Breast epithelium (tissue), 4 donors: Measurements from ENCODE around the gene ZCCHC14. TPM values are rescaled to one million over a fixed set of nuclear protein-coding genes. Genes with fewer than 3 reads are reported as not detected.
"Not testable (repeated sequence)": the region's sequence is repeated elsewhere in the genome, so short reads cannot be mapped to it uniquely, and the experiment has no call there.

ENCODE experiments used
- DNase-seq, 2 donors: peaks; one replicate each; pipeline ENCODE4 v3.0.0-alpha.2; 2019; ENCODE audit warnings: low spot score in 2 of 2
- H3K27ac ChIP-seq, 2 donors: fragments of 200-600 bp; sonication (generic) in 1 of 2; one replicate each; pipeline ENCODE4 v1.5.1; 2016 to 2019; ENCODE audit warnings: mild to moderate bottlenecking in 1 of 2
- H3K27me3 ChIP-seq, 2 donors: fragments of 200-600 bp; sonication (generic) in 1 of 2; one replicate each; pipeline versions ENCODE4 v1.5.1 to v1.6.0; 2017 to 2019; ENCODE audit warnings: control low read depth in 1 of 2, mild to moderate bottlenecking in 1 of 2
- H3K36me3 ChIP-seq: fragments of 200-600 bp; one replicate; pipeline ENCODE4 v1.5.1; 2019
- H3K4me1 ChIP-seq, 2 donors: fragments of 200-600 bp; sonication (generic); one replicate each; pipeline ENCODE4 v1.5.1; 2016 to 2019; ENCODE audit warnings: control low read depth in 1 of 2
- H3K4me3 ChIP-seq, 3 donors: fragments of 200-600 bp; sonication (generic); 1 replicate in 2 of 3; 2 replicates in 1 of 3; pipeline ENCODE4 v1.5.1; 2016 to 2019; ENCODE audit warnings: mild to moderate bottlenecking in 3 of 3, moderate library complexity in 2 of 3
- H3K9me3 ChIP-seq, 2 donors: fragments of 200-600 bp; sonication (generic) in 1 of 2; one replicate each; pipeline ENCODE4 v1.5.1; 2016 to 2019; ENCODE audit warnings: control low read depth in 1 of 2
- CTCF ChIP-seq, 3 donors: fragments of 450-650 bp; IDR thresholded peaks; one replicate each; pipeline ENCODE4 v1.5.1; 2016 to 2017; ENCODE audit warnings: antibody characterized with exemption in 3 of 3, mild to moderate bottlenecking in 3 of 3, moderate library complexity in 3 of 3
- POLR2A ChIP-seq: fragments of 450-650 bp; IDR thresholded peaks from one replicate; pipeline ENCODE4 v1.6.1; 2016; ENCODE audit warnings: antibody characterized with exemption, mild to moderate bottlenecking, moderate library complexity
- POLR2AphosphoS5 ChIP-seq, 3 donors: sonication (generic); formaldehyde crosslinking; IDR thresholded peaks; one replicate each; pipeline ENCODE4 v1.6.1; 2017; ENCODE audit warnings: antibody characterized with exemption in 3 of 3
- intact Hi-C: fragments of 100-400 bp; cut with DNase I; formaldehyde crosslinking; loops from one replicate; pipeline ENCODE4 v1.15.1; 2023; ENCODE audit warnings: low total_unique reads
- total RNA-seq, 3 donors: library from RNA; depleted of rRNA; stranded (reverse); fragments of >200 nt; gene quantifications; one replicate each; pipeline ENCODE4 v1.1.0, GENCODE V29; 2016

The ZCCHC14 gene
- total RNA-seq, 3 donors from 2014 or later: 15.2 to 21.0 (median 18.7) TPM

GRCh38 chr16:87525352-87525751 lies 32.5 kb upstream of the ZCCHC14 start:
- Histone ChIP-seq H3K27me3 (no peaks in the 10 kb centered on the region), H3K4me3 (no peak overlapping the region), H3K36me3 (no peaks in the 10 kb centered on the region), H3K27ac (no peak overlapping the region), H3K4me1 (no peaks in the 10 kb centered on the region), H3K9me3 (peaks cover 10 to 13% of the 10 kb centered on the region in 2 donors)
- no peak for TF ChIP-seq CTCF (IDR thresholded peaks at IDR 0.05)
- DNase-seq: no peak
- intact Hi-C loops: no loop called here

- TF ChIP-seq POLR2AphosphoS5 (IDR thresholded peaks at IDR 0.05) (no peak), CTCF (IDR thresholded peaks at IDR 0.05) (no peak), POLR2A (no peak)
- H3K9me3 ChIP-seq: peaks cover 3 to 4% of the 10 kb centered on the region in 2 donors
- intact Hi-C loops: no loop called here
- H3K4me1 ChIP-seq: no peaks in the 10 kb centered on the region
- no peak overlapping the region for H3K4me3 ChIP-seq
- no peak overlapping the region for H3K27ac ChIP-seq
- H3K36me3 ChIP-seq: no peaks in the 10 kb centered on the region
- H3K27me3 ChIP-seq: no peaks in the 10 kb centered on the region
- no peak for DNase-seq
Measured at GRCh38 chr16:87524407-87524806, 31.6 kb upstream of the ZCCHC14 start.

GRCh38 chr16:87523605-87524004 lies 30.8 kb upstream of the ZCCHC14 start:
- H3K4me1 ChIP-seq, DNase-seq, H3K27me3 ChIP-seq, intact Hi-C loops, H3K4me3 ChIP-seq, H3K36me3 ChIP-seq, H3K27ac ChIP-seq, H3K9me3 ChIP-seq: not testable (repeated sequence)

GRCh38 chr16:87521764-87522163 lies 28.9 kb upstream of the ZCCHC14 start:
- H3K36me3 ChIP-seq, H3K9me3 ChIP-seq, H3K27ac ChIP-seq, H3K27me3 ChIP-seq, DNase-seq, H3K4me1 ChIP-seq, intact Hi-C loops, H3K4me3 ChIP-seq: not testable (repeated sequence)

GRCh38 chr16:87519170-87519569 lies 26.3 kb upstream of the ZCCHC14 start:
- H3K27ac ChIP-seq, H3K4me1 ChIP-seq, H3K36me3 ChIP-seq, H3K9me3 ChIP-seq, intact Hi-C loops, DNase-seq, H3K27me3 ChIP-seq, H3K4me3 ChIP-seq: not testable (repeated sequence)

GRCh38 chr16:87518430-87519051 lies 25.7 kb upstream of the ZCCHC14 start:
- H3K9me3 ChIP-seq, intact Hi-C loops, DNase-seq: not testable (repeated sequence)

GRCh38 chr16:87517610-87518429 lies 25.0 kb upstream of the ZCCHC14 start:
- H3K27ac ChIP-seq: peak overlapping the region in 1 of 2 donors; percentile 68
- DNase-seq, H3K4me3 ChIP-seq, intact Hi-C loops, H3K4me1 ChIP-seq, H3K36me3 ChIP-seq, H3K27me3 ChIP-seq, H3K9me3 ChIP-seq: not testable (repeated sequence)

More at GRCh38 chr16:87518430-87519051, 25.7 kb upstream of the ZCCHC14 start:
- not testable (repeated sequence) for H3K27me3 ChIP-seq, H3K4me3 ChIP-seq, H3K36me3 ChIP-seq, H3K4me1 ChIP-seq
- H3K27ac ChIP-seq: peak overlapping the region in 1 of 2 donors; percentile 68
